Retina (tissue), 1 donor: ENCODE data around the gene XPA.

Source experiments
- DNase-seq: peaks from one replicate; pipeline ENCODE4 v3.0.0-alpha.2; 2016

Gene XPA

DNA sequence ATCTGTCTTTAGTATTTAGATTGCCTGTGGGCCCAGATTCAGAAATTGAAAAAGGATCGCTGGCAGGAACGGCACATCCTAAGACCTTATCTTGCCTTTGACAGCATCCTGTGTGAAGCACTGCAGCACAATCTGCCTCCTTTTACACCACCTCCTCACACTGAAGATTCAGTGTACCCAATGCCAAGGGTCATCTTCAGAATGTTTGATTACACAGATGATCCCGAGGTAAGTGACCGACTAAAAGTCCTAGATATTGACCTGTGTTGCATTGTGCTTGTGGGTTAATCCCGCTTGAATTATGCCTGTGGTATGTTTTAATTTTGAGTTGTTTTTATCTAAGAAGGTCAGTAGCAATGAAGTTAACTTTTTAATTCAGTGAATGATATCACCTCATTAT, 49.1 kb downstream of the XPA start:
- DNase-seq, result no peak

GRCh38 chr9:97645720-97646119, 51.4 kb downstream of the XPA start:
- DNase-seq, result no peak

DNA sequence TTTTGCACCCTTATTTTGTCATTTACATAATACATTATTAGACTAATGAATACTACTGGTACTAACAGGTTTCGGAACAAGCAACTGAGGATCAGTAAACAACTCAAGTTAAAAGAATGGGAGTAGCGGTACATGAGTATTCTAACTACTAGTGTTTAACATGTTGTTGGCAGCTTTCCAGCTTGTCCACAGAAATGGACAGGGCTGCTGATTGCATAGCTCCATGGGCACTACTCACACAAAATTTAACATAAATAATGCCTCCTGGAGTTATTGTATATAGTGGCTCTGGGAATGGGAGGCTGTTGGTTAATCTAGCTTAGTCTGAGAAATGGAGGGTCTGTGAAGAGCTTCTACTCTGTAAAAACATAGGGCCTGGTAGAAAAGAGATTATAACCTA, 56.8 kb downstream of the XPA start:
- no peak for DNase-seq

DNA sequence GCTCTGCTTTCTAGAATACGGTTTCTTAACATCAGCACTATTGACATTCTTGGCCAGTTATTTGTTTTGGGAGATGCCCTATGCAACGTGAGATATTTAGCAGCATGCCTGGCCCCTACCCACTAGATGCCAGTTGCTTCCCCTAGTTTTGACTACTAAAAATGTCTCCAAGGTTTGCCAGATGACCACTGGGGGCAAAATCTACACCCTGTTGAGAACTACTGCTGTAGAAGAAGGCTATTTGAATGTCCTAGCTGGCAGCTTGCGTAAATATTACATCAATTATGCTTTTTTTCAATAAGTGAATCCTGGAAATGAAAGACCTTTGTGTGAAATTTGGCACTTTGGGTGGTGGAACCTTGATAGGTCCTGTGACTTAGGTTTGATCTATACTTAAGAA, 58.5 kb downstream of the XPA start:
- DNase-seq, result no peak

DNA sequence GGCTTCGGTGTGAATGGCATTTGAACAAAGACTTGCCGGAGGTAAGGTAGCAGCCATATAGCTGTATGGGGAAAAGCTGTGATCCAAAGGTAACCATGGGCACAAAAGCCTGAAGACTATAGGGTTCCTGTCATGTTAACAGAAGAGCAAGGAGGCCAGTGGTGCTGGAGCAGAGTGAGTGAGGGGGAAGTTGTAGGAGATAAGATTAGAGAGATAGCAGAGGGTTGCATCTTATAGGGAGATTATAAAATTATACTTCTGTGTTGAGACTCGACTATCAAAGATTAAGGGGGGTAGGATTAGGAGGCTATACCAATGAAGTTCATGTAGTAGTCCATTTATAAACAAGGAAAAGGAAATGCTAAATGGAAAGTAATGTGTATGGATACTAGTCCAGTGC, 60.2 kb downstream of the XPA start:
- no peak for DNase-seq

- DNase-seq, result no peak
Observed at GRCh38 chr9:97635026-97635425, 62.1 kb downstream of the XPA start.

- no peak for DNase-seq
Observed at GRCh38 chr9:97633859-97634490, 63.2 kb downstream of the XPA start.

DNA sequence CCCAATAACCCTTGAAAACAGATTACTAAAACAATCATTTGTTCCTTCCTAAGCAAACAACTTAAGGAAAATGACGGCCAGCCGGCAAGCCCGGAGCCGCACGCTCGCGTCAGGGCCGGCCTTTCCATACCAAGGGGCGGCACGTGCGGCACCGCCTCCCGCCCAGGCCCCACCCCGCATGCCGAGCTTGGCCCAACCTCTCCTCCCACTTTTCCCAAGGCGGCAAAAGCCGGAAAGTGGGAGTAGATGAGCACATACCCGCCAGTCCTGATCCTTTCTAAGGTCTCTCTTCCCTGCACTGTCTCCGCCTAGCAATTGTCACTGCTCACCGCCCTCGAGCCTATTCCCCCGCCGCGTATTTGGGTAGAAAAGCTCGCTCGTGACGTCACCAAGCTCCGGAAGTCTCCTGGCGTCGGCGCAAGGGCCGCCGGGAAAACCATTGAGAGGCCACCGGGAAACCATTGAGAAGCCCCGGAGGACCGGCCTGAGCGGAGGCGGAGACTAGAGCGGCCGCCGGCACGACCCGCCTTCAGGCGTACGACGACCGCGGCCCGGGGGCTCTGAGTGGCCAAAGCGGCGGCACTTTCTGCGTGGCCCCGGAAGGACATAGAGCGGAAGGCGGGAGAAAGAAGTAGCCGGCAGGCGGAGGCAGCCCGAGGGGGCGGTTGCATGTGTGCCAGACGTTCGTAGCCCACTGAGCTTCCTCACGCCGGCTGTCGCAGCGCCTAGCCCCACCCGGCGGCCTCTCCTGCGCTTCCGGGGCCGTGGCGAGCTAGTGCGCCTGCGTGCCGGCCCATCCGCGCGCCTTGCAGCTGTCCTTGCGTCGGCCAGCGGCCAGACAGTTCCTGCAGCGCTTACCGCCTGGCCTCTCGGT, 63.9 kb downstream of the XPA start, which contains the start of the genes NCBP1 and TSTD2:
NCBP1 (plus strand) TSS at position 837 of the 874 bp plus-strand sequence. CDS start 61 bp downstream, outside the sequence.
TSTD2 (minus strand) TSS at position 384 of the 874 bp plus-strand sequence. CDS start 5,806 bp downstream, outside the sequence.
- peak; percentile 100 for DNase-seq

DNA sequence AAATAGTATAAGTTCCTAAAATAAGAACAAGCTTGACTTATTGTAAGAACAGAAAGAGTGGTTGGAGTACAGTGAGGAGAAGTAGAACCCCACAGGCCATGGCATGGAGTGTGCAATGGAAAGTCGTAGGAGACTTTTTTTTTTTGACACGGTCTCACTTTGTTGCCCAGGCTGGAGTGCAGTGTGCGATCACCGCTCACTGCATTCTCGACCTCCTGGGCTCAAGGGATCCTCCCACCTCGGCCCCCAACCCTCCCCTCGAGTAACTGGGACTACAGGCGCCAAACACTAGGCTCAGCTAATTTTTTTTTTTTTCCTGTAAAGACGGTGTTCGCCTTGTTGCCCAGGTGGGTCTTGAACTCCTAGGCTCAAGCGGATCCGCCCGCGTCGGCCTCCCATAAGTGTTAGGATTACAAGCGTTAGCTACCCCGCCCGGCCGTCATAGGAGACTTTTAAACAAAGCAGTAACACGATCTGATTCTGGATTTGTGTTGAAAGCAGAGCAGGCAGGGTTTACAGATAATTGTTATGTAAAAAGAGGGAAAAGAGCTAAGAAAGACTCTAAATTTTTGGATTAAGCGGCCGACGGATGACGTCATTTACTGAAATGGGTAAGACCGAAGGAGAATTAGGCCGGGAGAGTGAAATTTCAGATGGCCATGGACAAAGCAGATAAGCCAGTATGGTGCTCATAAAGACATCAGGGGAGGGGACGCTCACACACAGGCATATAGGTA, 64.7 kb downstream of the XPA start:
- no peak for DNase-seq

DNA sequence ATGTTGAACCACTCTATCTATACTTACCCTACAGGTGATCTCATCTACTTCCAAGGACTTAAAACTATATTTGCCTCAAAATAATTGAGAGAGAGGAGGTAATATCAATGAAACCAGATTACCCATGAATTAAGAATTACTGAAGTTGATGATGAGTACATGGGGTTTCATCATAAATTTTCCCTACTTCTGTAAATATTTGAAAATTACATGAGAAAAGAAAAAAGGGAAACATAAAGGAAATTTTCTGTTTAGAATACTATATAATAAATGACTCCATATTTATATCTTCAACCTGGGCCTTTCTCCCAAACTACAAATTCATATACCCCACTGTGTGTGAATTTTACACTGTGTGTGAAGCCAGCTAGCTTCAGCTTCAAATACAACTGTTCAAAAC, 66.5 kb downstream of the XPA start:
- DNase-seq, result no peak

- no peak for DNase-seq
Observed at GRCh38 chr9:97629156-97629555, 68.0 kb downstream of the XPA start.

GRCh38 chr9:97628668-97629067, 68.5 kb downstream of the XPA start:
- DNase-seq, result no peak

GRCh38 chr9:97627624-97628023, 69.5 kb downstream of the XPA start:
- DNase-seq, result no peak

GRCh38 chr9:97625620-97626019, 71.5 kb downstream of the XPA start:
- no peak for DNase-seq
